ENCODE results near the gene MZF1. TPM values are rescaled to one million over a fixed set of nuclear protein-coding genes. Genes with fewer than 3 reads are reported as not detected.
"Not testable (repeated sequence)": the region's sequence is repeated elsewhere in the genome, so short reads cannot be mapped to it uniquely, and the experiment has no call there.

The MZF1 gene
- 67.6 TPM for total RNA-seq

- peak; percentile 100 for DNase-seq (ENCODE audit: low spot score)
Observed at GRCh38 chr19:58572818-58573657, at the start of gene MZF1. Gene MZF1, minus strand, starts transcription at chr19:58573335. Its CDS starts 1,946 bp downstream, at chr19:58571389.

DNA sequence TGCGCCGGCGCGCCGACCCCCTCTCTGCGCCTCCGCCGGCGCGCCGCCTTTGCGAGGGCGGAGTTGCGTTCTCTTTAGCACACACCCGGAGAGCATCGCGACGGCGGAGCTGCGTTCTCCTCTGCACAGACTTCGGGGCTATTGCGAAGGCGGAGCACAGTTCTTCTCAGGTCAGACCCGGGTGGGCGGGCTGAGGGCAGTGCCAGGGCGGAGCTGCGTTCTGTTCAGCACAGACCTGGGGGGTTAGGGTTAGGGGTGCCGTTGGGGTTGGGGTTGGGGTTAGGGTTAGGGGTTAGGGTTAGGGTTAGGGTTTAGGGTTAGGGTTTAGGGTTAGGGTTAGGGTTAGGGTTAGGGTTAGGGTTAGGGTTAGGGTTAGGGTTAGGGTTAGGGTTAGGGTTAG, 34.1 kb upstream of the MZF1 start:
- DNase-seq (ENCODE audit: low spot score), result peak; percentile 7

- DNase-seq (ENCODE audit: low spot score), result peak; percentile 9
Observed at GRCh38 chr19:58606251-58606896, 33.2 kb upstream of the MZF1 start.

DNA sequence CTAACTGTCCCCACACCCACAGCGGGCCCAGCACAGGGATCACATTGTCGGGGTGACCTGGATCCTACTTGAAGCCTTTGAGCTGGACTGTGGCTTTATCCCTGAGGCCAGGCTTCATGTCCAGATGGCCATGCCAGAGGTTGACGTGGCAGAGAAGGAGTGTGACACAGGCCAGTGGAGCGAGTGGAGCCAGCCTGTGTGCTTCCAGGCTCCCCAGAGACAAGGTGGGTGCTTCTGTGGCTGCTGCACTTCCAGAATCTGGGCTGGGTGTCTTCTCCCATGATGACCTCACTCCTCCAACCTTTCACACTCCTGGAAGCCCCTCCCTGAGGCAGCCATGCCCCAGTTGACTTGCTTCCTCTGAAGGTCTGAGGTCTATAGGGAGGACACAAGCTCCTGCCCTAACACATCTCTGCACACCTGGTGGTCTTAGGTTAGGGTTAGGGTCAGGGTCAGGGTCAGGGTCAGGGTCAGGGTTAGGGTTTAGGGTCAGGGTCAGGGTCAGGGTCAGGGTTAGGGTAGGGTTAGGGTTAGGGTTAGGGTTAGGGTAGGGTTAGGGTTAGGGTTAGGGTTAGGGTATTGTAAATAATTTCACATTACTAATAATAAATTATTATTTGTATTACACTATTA, 13.1 kb upstream of the MZF1 start:
- DNase-seq (ENCODE audit: low spot score), result peak; percentile 6

DNA sequence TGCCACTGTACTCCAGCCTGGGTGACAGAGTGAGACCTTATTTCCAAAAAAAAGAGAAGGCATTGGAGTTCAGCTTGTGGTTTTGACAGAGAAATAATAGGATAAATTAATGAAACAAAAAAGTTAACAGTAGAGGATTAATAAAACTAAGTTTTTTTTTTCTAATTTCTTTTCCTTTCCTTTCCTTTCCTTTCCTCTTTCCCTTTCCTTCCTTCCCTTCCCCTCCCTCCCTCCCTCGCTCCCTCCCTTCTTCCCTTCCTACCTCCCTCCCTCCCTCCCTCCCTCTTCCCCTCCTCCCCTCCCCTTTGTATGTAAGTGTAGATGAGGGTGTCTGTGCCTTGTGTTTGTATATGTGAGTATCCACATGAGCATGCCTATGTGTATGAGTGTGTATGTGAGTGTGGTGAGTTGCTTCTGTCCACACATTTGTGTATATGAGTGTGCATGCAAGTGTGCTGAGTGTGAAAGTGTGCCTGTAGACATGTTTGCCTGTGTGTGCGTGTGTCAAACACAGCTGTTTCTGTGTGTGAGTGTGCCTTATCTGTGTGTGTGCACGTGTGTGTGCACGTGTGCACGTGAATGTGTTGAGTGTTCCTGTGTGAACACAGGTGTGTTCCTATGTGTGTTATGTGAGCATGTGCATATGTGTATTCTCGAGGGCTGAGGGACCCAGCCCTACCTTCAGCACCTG, 12.5 kb upstream of the MZF1 start:
- DNase-seq (ENCODE audit: low spot score), result no peak

DNA sequence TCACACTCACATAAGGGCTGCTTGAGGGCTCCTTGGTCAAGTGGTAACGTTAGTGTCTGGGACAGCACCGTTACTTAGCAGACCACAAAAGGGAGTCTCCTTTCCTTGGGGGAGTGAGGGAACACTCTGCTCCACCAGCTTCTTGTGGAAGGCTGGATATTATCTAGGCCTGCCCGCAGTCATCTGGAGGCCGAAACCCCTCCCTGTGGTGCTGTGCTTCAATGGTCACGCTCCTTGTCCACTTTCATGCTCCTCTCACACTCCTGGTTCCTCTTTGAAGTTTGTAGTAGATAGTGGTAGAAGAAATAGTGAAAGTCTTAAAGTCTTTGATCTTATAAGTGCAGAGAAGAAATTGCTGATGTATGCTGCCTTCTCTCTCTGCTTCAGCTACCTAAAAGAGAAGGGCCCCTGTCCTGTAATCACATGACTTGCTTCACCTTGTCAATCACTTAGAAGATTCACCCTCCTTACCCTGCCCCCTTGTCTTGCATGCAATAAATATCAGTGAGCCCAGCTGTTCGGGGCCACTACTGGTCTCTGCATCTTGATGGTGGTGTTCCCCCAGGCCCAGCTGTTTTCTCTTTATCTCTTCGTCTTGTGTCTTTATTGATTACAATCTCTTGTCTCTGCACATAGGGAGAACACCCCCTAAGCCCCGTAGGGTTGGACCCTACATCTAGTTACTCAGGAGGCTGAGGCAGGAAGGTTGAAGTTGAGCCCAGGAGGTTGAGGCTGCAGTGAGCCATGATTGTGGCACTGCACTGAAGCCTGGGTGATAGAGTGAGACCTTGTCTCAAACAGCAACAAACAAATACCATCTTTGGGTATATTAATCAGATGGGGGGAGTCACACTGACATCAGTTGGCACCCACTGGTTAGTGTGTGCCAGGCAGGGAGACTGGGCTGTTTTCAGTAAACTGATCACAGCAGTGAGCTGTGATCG, 11.6 kb upstream of the MZF1 start:
- DNase-seq (ENCODE audit: low spot score), result no peak

DNA sequence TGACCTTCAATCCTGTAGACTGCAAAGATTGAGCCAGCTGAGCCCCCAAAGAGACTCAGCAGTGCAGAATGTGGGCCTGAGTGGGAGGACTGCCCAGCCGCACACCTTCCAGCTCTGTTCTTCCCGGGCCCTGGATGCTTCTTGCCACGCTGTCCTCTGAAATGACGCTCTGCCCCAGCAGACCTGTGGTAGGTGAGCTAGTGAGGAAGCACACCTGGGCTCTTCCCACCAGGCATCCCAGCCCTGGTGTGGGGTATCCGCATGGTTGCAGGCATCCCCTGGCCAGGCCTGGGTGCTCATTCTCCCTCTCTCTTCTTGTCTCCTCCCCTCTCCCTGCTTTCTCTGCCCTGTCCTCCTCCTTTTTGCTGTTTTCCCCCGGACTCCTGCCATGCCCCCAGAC, 9.8 kb upstream of the MZF1 start:
- DNase-seq (ENCODE audit: low spot score), result peak; percentile 7

DNA sequence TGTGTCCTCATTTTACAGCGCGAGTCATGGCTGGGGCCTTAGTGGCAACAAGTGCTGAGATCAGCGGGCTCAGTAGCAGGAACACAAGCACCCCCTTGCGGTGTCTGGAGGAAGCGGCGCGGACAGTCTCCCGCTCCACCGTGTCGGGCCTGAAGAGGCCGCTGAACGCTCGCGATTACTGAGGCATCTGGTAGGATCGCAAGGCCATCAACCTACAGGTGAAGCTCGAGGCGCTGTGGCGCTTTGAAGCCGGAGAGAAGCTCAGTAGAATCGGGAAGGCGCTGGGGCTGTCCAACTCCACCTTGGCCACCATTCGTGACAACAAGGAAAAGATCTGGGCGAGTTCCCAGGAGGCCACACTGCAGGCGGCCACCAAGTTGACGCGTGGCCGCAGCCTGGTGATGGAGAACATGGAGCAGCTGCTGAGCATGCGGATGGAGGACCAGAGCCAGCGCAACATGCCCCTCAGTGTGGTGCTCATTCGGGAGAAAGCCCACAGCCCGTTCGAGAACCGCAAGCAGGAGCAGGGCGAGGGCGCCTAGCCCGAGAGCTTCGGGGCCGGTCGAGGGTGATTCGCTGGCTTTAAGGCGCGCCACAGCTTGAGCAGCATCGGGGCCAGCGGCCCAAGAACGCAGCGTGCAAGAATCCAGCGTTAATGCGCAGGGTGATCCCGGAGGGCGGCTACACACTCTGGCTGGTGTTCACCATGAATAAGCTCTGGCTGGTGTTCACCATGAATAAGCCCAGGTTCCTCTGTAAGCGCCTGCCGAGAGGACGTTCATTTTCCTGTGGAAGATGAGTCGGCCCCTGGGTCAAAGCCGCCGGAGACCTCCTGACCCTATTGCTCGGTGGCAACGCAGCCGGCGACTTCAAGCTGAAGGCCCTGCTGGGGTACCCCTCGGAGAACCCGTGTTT, 8.3 kb upstream of the MZF1 start:
- peak; percentile 89 for DNase-seq (ENCODE audit: low spot score)

DNA sequence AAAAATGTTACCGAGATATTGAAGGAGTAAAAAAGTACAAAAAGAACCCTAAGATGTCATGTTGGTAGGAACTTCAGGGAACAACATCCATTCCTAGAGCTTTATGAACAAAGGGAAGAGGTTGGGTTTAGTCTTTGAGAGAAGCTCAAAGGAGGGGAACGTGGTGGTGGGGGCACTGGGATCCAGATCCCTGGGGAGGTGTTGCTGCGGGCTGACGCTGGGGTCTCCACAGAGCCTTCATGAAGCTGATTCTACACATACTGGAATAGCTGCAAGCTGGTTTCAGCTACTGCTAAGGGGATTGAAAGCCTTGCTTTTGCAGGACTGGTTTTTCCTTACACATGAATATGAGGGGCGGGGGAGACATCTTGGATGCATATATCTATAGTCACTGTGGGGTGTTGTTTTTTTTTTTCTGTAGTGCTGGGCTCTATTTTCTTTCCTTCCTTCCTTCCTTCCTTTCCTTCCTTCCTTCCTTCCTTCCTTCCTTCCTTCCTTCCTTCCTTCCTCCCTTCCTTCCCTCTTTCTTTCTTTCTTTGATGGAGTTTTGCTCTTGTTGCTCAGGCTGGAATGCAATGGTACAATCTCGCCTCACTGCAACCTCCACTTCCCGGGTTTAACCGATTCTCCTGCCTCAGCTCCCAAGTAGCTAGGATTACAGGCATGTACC, 6.5 kb upstream of the MZF1 start:
- DNase-seq (ENCODE audit: low spot score), result no peak

DNA sequence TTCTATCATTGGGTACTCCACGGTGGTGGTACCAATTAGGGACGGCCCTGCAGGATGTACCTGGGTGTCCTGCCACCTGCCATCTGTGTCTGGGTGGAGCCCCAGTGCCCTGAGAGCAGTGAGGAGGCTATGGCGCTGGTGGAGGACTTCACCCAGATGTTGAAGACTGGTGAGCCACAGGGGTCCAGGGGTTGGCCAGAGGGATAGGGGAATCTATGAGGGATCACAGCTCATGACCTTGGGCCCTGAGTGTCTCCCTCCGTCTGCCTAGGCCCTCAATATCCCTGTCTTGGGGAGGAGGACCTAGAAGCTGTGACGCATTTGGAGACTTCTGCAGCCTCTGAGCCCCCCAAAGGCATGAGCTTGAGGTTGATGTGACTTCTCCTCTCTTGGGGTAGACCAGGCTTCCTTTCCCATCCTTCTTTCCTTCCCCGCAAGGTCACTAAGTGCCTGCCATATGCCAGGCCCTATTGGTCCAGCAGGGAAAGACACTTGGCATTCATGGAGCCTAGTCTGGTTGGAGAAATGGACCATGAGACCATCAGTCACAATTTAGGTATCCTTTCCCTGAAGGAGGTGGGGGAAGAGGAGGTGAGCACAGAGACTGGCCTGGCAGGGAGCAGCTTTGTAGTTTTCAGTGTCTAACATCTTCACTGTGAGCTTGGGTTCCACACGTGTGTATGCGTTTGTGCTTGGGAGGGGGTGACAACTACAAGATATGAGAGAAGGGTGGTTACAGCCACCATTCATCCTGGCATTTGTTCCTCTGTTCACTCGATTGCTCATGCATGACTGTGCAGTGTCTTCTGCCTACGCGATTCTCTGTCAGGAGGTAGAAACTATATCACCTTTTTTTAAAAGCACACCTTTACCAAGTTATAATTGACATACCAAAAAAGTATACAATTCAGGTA, 5.1 kb upstream of the MZF1 start:
- peak; percentile 9 for DNase-seq (ENCODE audit: low spot score)

- not testable (repeated sequence) for DNase-seq (ENCODE audit: low spot score)
Observed at GRCh38 chr19:58577581-58577980, 4.4 kb upstream of the MZF1 start.

- DNase-seq (ENCODE audit: low spot score), result peak; percentile 88
Observed at GRCh38 chr19:58575183-58576041, 2.3 kb upstream of the MZF1 start.

- no peak for DNase-seq (ENCODE audit: low spot score)
Observed at GRCh38 chr19:58573658-58574164, 576 bp upstream of the MZF1 start.

DNA sequence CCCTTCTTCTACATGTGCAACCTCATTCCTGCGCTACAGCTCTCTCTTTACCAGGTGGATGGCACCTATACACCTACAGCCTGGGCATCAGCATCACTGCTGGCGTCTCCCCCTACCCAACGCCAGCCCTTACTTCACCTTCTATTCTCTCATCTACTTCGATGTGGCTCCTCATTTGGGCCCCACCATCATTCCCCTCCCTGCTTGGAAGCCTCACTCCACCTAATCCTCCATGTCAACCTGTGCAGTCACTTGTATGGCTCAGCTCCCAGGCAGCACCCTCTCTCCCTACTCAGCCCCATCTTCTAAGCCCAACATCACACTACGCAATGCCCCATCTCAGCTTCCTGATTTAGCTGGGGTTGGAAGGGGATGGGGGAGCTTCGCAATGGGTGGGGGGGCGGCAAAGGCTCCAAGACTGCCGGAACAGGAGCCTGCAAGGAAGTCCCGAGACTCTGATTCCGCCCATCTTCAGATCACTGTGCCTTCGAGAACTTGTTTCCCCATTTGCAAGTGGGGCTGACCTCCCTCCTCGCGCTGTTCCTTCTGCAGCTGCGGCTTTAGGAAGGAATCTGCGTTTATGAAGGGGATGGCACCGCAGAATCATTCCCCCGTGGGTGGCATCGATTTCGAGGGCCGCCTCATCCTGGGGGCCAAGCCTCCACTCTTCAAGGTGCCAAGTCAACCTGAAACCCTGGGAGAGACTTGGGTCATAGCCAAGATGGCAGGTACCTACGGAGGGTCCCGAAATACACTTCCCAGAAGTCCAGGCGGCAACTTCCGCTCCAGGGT, 913 bp downstream of the MZF1 start:
- DNase-seq (ENCODE audit: low spot score), result no peak

DNA sequence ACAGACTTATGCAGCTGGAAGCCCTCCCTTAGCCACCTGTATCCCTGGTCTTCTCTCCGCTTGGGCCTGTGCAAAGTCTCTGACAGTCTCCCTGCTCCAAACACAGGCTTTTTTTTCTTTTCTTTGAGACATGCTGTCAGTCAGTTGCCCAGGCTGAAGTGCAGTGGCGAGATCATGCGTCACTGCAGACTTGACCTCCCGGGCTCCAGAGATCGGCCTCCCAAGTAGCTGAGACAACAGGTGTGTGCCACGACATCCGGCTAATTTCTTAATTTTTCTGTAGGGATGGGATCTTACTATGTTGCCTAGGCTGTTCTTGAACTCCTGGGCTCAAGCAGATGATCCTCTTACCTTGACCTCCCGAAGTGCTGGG, 1.6 kb downstream of the MZF1 start:
- no peak for DNase-seq (ENCODE audit: low spot score)

Measured in mucosa of gallbladder (tissue), 1 donor.